ENCODE data around the gene SDK1. TPM values are rescaled to one million over a fixed set of nuclear protein-coding genes. Genes with fewer than 3 reads are reported as not detected.

SDK1 gene
- total RNA-seq, 1 donor from 2014 or later, result 4.3 TPM

GRCh38 chr7:3285652-3286051 lies 15.4 kb upstream of the SDK1 start:
- Mint-ChIP-seq H3K27ac (ENCODE audit: unreplicated experiment) (no peak overlapping the region), H3K36me3 (ENCODE audit: low read depth, unreplicated experiment) (no peaks in the 10 kb centered on the region), H3K4me1 (ENCODE audit: unreplicated experiment) (no peaks in the 10 kb centered on the region), H3K4me3 (ENCODE audit: unreplicated experiment) (no peak overlapping the region), H3K27me3 (ENCODE audit: unreplicated experiment) (no peaks in the 10 kb centered on the region), H3K9me3 (ENCODE audit: unreplicated experiment) (no peaks in the 10 kb centered on the region)
- no peak for TF ChIP-seq CTCF (IDR thresholded peaks at IDR 0.05; ENCODE audit: unreplicated experiment)
- DNase-seq (ENCODE audit: low spot score), result no peak

- H3K27ac Mint-ChIP-seq (ENCODE audit: unreplicated experiment), result no peak overlapping the region
- H3K9me3 Mint-ChIP-seq (ENCODE audit: unreplicated experiment), result no peaks in the 10 kb centered on the region
- H3K36me3 Mint-ChIP-seq (ENCODE audit: low read depth, unreplicated experiment), result no peaks in the 10 kb centered on the region
- no peak for TF ChIP-seq CTCF (IDR thresholded peaks at IDR 0.05; ENCODE audit: unreplicated experiment)
- no peaks in the 10 kb centered on the region for H3K27me3 Mint-ChIP-seq (ENCODE audit: unreplicated experiment)
- H3K4me1 Mint-ChIP-seq (ENCODE audit: unreplicated experiment), result no peaks in the 10 kb centered on the region
- DNase-seq (ENCODE audit: low spot score), result no peak
- no peak overlapping the region for H3K4me3 Mint-ChIP-seq (ENCODE audit: unreplicated experiment)
Measured at GRCh38 chr7:3289996-3290395, 11.1 kb upstream of the SDK1 start.

GRCh38 chr7:3292694-3293093 lies 8.4 kb upstream of the SDK1 start:
- Mint-ChIP-seq H3K27me3 (ENCODE audit: unreplicated experiment) (no peaks in the 10 kb centered on the region), H3K4me1 (ENCODE audit: unreplicated experiment) (no peaks in the 10 kb centered on the region), H3K27ac (ENCODE audit: unreplicated experiment) (no peak overlapping the region), H3K4me3 (ENCODE audit: unreplicated experiment) (no peak overlapping the region), H3K9me3 (ENCODE audit: unreplicated experiment) (no peaks in the 10 kb centered on the region), H3K36me3 (ENCODE audit: low read depth, unreplicated experiment) (no peaks in the 10 kb centered on the region)
- no peak for TF ChIP-seq CTCF (IDR thresholded peaks at IDR 0.05; ENCODE audit: unreplicated experiment)
- DNase-seq (ENCODE audit: low spot score), result no peak

- DNase-seq (ENCODE audit: low spot score), result no peak
- Mint-ChIP-seq H3K4me1 (ENCODE audit: unreplicated experiment) (no peaks in the 10 kb centered on the region), H3K27ac (ENCODE audit: unreplicated experiment) (no peak overlapping the region), H3K9me3 (ENCODE audit: unreplicated experiment) (no peaks in the 10 kb centered on the region), H3K36me3 (ENCODE audit: low read depth, unreplicated experiment) (no peaks in the 10 kb centered on the region), H3K4me3 (ENCODE audit: unreplicated experiment) (no peak overlapping the region), H3K27me3 (ENCODE audit: unreplicated experiment) (no peaks in the 10 kb centered on the region)
- TF ChIP-seq CTCF (IDR thresholded peaks at IDR 0.05; ENCODE audit: unreplicated experiment), result no peak
Measured at GRCh38 chr7:3294432-3295100, 6.5 kb upstream of the SDK1 start.

GRCh38 chr7:3297105-3297819 lies 3.8 kb upstream of the SDK1 start:
- Mint-ChIP-seq H3K9me3 (ENCODE audit: unreplicated experiment) (no peaks in the 10 kb centered on the region), H3K27ac (ENCODE audit: unreplicated experiment) (no peak overlapping the region), H3K27me3 (ENCODE audit: unreplicated experiment) (no peaks in the 10 kb centered on the region), H3K4me1 (ENCODE audit: unreplicated experiment) (peaks cover under 1% of the 10 kb centered on the region), H3K36me3 (ENCODE audit: low read depth, unreplicated experiment) (no peaks in the 10 kb centered on the region), H3K4me3 (ENCODE audit: unreplicated experiment) (no peak overlapping the region)
- DNase-seq (ENCODE audit: low spot score), result no peak
- no peak for TF ChIP-seq CTCF (IDR thresholded peaks at IDR 0.05; ENCODE audit: unreplicated experiment)

All from endothelial cell (in vitro differentiated cells).